ENCODE measurements around the gene SEMA3E. TPM values are rescaled to one million over a fixed set of nuclear protein-coding genes. Genes with fewer than 3 reads are reported as not detected.
"Not testable (repeated sequence)": the region's sequence is repeated elsewhere in the genome, so short reads cannot be mapped to it uniquely, and the experiment has no call there.

SEMA3E gene
- total RNA-seq, 1 experiment from 2014 or later, result 0.34 TPM

DNA sequence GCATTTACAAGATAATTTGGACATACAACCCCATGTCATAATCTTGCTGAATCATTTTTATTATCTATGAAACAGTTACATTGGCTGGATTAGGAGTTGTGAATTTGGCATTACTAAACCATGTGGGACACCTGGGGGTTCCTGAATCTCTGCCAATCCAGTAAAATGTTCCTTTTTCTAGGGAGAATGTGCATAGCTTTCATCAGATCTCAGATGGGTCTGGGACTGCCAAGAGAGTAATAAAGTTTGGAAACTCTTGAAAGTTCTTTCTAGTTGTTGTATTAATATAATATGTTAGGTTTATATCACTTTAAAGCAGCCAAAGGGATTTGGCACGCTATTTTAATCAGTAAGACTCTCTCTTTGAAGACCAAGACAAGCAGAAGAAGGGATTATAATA is 62.7 kb downstream of the SEMA3E start:
- in situ Hi-C loops (cut with HindIII; ENCODE audit: low pct_unique_long_range_greater_than_20kb, low sequenced_read_pairs), result no loop called here

DNA sequence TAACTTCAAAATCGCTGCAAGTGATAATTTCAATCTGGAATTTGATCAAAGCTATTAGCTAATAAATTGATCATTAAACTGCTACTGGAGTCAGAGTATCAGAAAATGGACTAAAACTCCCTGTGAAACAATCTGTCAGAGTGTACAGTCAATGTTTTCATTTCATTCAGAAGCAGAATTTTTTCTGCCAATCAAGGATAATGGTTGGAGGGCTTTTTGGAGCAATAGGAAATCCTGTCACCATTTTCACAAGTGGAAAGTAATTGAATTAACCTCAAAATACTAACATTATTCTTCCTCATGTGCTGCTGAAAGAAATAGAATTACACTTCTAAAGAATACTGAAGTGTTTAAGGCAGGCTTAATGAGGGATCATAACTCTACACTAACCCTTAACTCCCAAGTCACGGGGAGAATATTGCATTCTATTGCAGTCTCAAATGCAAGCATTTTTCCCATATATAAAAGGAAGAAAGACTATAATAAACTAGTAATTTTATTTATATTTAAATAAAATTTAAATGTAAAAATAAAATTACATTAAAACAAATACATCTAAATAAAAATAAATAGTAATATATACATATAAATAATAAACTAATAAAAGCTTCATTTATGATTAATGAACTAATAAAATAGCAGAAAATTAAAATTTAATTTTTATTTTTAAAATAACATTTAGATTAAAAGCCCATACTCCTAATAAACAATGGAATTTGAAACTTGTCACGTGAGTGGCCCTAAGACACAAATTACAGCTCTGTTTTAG is 67.1 kb downstream of the SEMA3E start:
- in situ Hi-C loops (cut with HindIII; ENCODE audit: low pct_unique_long_range_greater_than_20kb, low sequenced_read_pairs), result no loop called here
- DNase-seq (ENCODE audit: low read depth), result no peak

More for the DNA sequence above, 62.7 kb downstream of the SEMA3E start:
- no peak for DNase-seq (ENCODE audit: low read depth)

DNA sequence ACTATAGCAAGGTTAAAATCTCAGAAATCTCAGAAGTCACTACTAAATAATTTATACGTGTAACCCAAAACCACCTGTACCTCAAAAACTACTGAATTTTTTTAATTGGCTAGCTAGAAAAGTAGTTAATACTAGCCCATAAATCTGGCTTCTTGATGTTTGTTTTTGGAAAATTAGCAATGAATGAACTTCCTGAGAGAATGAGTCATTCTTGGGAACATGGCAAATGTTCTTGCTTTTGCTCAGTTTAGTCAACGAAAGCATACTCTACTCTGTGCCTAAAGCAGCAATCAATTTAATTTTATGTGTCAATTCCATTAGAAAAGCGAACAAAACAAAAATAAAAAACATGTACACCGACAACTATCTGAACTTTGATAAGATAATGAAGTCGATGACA is 69.2 kb downstream of the SEMA3E start:
- no peak for DNase-seq (ENCODE audit: low read depth)
- in situ Hi-C loops (cut with HindIII; ENCODE audit: low pct_unique_long_range_greater_than_20kb, low sequenced_read_pairs), result no loop called here

DNA sequence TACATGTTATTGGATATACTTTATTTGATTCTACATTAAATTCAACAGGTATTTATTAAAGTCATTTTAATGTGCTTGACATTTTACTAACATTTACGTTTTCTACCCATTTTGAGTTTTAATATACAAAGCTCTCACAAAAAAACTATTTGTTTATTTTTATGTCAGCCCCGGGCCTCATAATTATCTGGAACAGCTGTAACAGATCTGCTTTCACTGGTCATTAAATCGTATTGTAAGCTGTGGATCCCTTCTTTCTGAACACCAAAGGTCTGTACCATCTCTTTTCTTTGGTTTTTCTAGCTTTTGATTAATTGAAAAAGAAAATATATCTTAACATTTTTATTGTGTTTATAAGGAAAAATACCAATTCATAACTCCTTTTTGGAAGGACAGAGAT is 73.5 kb downstream of the SEMA3E start:
- in situ Hi-C loops (cut with HindIII; ENCODE audit: low pct_unique_long_range_greater_than_20kb, low sequenced_read_pairs), result no loop called here
- DNase-seq (ENCODE audit: low read depth), result no peak

DNA sequence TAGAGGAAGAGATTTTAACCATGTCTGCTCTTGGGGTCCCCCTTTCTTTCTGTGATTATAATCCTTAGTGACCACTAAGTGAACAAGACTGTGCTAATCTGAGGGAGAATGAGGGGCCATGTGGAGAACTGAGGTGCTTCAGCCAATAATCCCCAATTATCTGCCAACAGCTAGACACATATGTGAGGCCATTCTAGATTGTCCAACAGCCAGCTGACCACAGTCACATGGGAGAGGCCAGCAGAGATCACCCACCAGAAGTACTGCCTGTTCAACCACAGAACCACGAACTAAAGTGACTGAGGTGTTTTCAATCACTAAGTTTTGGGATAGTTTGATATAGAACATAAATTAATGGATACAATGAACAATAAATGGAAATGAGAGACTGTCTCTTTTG is 74.3 kb downstream of the SEMA3E start:
- in situ Hi-C loops (cut with HindIII; ENCODE audit: low pct_unique_long_range_greater_than_20kb, low sequenced_read_pairs), result no loop called here
- DNase-seq (ENCODE audit: low read depth), result no peak

DNA sequence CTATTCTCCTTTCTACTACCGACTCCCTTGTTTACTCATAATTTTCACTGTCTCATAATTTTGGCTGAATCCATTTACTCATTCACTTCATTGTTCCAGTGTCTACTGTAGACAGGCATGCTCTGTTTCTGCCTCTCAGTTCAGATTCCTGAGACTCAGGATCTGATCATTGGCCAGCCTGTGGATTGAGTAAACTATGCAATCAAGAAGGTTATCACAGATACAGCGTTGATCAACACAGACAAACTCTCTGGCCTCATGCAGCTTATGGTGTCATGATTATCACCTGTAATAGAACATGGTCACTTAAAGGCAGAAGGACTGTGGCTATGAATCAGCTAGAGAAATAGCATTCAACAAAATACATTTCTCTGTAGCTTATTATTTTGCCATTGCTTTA is 86.0 kb downstream of the SEMA3E start:
- in situ Hi-C loops (cut with HindIII; ENCODE audit: low pct_unique_long_range_greater_than_20kb, low sequenced_read_pairs), result no loop called here
- no peak for DNase-seq (ENCODE audit: low read depth)

DNA sequence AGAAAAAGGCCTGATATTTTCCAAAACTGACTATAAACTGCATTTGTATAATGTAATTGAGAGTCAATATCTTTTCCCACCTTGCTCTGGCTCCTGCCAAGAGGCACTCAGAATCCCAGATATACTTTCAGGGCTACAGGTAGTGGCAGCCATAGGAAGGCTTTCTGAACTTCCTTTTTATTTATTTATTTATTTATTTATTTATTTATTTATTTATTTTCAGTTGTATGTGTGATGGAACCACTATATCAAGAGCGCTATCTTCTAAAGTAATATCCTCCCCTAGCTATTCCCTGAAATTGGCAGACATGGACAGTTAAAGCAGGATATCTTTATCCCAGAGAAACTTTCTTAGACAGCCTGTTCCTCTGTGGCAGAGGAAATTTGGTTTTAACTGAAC is 86.7 kb downstream of the SEMA3E start:
- in situ Hi-C loops (cut with HindIII; ENCODE audit: low pct_unique_long_range_greater_than_20kb, low sequenced_read_pairs), result no loop called here
- no peak for DNase-seq (ENCODE audit: low read depth)

DNA sequence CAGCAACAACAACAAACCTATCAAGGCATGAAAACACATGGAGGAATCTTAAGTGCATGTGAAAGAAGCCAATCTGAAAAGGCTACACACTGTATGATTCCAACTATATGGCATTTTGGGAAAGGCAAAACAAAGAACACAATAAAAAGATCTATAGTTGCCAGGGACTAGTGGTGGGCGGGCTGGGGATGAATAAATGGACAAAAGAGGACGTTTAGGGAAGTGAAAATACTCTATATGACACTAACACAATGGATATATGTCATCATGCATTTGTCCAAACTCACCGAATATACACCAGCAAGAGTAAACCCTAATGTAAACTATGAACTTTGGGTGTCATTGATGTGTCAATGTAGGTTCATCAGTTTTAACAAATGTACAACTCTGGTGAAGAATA is 89.1 kb downstream of the SEMA3E start:
- in situ Hi-C loops (cut with HindIII; ENCODE audit: low pct_unique_long_range_greater_than_20kb, low sequenced_read_pairs), result no loop called here
- no peak for DNase-seq (ENCODE audit: low read depth)

DNA sequence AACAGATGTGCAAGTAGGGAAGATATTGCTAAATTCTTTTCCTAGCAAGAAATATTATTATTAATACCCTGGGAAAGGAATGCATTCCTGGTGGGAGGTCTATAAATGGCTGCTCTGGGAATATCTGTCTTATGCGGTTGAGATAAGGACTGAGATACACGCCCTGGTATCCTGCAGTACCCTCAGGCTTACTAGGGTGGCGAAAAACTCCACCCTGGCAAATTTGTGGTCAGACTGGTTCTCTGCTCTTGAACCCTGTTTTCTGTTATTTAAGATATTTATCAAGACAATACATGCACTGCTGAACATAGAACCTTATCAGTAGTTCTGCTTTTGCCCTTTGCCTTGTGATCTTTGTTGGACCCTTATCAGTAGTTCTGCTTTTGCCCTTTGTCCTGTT is 96.4 kb downstream of the SEMA3E start:
- in situ Hi-C loops (cut with HindIII; ENCODE audit: low pct_unique_long_range_greater_than_20kb, low sequenced_read_pairs); DNase-seq (ENCODE audit: low read depth): not testable (repeated sequence)

DNA sequence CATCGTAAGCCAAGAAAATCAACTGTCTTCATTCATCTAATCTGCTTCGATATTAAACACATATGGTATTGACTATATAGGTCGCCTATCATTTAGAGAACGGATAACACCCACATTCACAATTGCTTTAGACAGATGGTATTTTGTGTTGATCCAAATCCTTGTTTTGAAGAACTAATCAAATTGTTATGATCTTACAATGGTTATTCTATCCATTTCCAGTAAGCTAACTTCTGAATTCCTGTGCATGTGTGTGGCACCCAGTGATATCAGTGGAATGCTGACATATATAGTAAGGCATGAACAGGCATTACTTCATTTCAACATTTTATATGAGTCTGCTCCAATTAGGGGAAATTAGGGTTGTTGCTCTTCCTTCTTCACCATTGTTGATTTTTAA is 98.8 kb downstream of the SEMA3E start:
- in situ Hi-C loops (cut with HindIII; ENCODE audit: low pct_unique_long_range_greater_than_20kb, low sequenced_read_pairs), result no loop called here
- no peak for DNase-seq (ENCODE audit: low read depth)

DNA sequence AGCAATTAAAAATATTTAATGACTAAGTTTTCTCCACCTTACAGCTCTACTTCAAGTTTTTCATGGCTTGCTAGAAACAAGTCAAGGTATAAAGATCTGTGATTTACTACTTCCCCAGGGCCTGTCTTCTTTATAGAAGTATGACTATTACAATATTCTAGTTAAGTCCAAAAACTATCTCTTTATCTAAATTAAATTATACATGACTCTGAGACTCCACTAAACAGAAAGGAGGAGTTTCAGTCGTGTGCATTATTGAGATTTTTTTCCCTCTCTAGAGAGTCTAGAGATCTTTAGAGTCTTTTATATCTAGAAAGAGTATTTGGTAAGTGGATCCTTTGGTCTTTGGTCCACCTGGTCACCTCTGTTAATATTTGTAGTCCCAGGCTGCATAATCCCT is 100.7 kb downstream of the SEMA3E start:
- in situ Hi-C loops (cut with HindIII; ENCODE audit: low pct_unique_long_range_greater_than_20kb, low sequenced_read_pairs), result no loop called here
- no peak for DNase-seq (ENCODE audit: low read depth)

DNA sequence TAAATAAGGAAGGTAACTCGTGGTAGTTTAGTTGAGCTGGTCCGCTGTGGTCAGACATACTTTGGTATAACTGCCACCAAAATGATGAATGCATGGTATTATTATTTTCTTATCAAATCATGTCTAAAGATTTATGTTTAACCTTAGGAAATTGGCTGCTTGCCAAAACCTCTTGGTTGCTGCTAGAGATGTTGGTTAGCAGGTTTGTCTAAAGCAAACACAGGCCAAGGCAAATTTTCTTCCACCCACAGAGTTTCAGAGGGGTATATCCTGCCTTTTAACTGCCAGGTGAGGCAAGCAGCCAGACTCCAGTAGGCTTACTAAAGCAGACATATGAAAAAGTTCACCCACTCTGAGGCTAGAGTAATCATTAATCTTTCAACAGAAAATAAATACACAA is 101.4 kb downstream of the SEMA3E start:
- DNase-seq (ENCODE audit: low read depth), result peak; percentile 76
- in situ Hi-C loops (cut with HindIII; ENCODE audit: low pct_unique_long_range_greater_than_20kb, low sequenced_read_pairs), result no loop called here

DNA sequence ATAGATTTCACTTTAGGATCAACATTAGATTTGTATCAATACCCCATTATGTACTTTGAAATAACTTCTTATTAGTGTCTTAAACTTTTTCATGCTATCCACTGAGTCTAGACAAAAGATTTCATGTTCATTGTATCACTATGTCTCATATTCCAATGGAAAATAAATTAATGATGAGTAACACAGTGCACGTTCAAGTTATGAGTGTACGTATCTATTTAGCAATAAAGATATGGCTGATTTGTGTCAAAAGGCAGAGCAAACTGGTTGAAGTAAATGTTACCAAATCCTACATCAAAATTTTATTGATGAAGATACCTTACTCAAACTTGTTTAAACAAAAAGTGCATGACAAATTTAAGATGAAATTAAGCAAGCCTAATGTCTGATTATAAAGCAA is 102.4 kb downstream of the SEMA3E start:
- in situ Hi-C loops (cut with HindIII; ENCODE audit: low pct_unique_long_range_greater_than_20kb, low sequenced_read_pairs), result no loop called here
- DNase-seq (ENCODE audit: low read depth), result no peak

DNA sequence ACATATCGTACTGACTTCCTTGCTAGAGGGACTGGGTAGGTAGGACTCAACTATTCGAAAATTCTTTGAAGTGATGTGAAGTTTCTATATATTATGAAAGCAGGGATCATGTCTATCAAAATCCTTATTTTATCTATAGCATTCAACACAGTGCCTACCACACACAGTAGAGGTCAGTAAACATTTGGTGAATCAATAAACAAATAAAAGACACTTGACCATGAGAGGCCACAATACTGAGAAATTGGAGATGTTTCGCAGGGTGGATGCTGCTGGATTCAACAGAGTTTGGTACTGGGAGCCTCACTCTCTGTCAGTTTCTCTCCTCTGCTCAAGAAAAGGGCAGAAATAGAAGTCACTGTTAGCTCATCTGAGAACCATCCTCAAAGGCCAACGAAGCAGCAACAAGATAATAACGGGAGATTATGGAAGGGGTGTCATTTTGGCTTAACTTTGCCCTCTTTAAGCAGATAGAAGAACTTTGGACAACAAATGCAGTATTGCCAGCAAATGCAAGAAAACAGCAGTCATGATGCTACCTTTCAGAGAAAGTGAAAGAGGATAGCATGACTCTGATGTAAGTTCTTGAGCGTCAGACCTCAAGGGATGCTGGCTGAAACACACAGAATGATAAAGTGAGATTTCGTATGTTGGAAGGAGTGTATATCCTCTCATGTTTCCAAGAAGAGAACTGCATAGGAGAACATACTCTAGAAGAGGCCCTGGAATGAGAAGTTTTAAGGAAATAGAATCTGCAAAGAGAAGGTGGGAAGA is 107.6 kb downstream of the SEMA3E start:
- in situ Hi-C loops (cut with HindIII; ENCODE audit: low pct_unique_long_range_greater_than_20kb, low sequenced_read_pairs), result no loop called here
- no peak for DNase-seq (ENCODE audit: low read depth)

DNA sequence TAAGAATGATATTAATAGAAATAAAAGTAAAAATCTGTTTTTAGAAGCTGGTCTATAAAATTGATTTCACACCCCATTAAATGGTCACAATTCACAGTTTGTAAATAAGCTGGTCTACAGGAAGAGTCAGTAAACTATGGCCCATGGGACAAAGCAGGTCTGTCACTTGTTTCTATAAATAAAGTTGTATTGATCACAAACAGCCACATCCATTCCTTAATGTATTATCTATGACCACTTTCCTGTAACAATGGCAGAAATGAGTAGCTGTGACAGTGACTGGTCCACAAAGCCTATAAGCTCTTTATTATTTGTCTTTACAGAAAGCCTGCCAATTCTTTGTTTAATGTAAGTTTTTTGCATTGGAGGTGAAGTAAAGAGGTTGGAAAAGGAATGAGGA is 114.5 kb downstream of the SEMA3E start:
- in situ Hi-C loops (cut with HindIII; ENCODE audit: low pct_unique_long_range_greater_than_20kb, low sequenced_read_pairs), result no loop called here

DNA sequence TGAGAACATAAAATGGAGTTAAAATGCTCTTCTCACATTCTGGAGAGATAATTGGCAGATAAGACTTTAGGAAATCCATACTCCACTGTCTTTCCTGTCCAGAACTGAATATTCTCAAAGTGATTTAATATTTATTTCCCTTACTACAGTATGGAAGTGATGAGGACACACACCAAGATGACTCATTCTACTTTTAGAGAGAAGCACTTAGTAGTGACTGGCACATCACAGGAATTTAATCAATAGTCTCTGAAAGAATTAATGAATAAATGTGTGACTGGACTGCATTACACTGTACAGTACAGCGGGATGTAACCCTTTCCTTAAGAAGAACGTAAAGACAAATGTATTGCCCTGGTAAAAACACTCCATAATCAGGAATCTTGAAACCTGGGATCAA is 116.7 kb downstream of the SEMA3E start:
- in situ Hi-C loops (cut with HindIII; ENCODE audit: low pct_unique_long_range_greater_than_20kb, low sequenced_read_pairs), result no loop called here
- DNase-seq (ENCODE audit: low read depth), result no peak

More for the DNA sequence above, 114.5 kb downstream of the SEMA3E start:
- DNase-seq (ENCODE audit: low read depth), result no peak

DNA sequence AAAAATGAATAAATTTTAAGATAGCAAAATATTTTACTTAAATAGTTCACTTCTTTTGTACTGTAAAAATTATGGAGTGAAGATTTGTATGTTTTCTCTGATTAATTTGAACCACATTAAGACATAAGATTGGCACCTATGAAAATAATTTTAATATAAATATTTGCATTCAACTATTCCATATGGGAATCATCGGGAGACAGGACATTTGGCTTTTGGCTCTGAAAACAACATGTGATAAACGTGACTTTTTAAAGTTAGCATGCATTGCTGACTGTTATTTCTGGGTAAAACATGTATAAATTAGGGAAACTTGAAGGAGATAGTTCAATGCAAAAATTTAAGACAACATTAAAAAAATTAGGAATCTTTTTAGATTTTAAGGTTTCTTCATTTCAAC is 117.2 kb downstream of the SEMA3E start:
- in situ Hi-C loops (cut with HindIII; ENCODE audit: low pct_unique_long_range_greater_than_20kb, low sequenced_read_pairs), result no loop called here
- no peak for DNase-seq (ENCODE audit: low read depth)

DNA sequence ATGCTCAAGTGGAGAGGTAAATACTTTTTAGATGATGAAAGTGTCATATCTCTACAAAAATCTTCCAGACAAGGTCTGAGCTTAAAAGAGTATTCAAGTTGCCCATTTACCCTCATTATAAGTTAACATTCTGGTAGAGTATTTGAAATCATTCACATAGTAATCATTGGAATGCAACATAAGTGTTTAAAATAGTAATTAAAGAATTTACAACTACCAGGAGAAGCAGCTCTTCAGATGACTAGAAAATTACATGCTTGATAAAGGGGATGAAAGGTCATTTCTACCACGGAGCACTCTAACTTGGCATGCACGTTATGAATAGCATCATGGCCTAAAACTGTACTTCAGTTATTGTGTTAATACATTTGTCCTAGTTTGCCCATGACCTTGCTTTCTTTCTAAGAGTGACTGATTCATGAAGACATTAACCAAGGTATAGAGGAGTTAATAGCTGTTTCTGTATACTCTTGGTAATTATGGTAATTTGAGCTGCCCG is 120.0 kb downstream of the SEMA3E start:
- DNase-seq (ENCODE audit: low read depth), result no peak
- in situ Hi-C loops (cut with HindIII; ENCODE audit: low pct_unique_long_range_greater_than_20kb, low sequenced_read_pairs), result no loop called here

DNA sequence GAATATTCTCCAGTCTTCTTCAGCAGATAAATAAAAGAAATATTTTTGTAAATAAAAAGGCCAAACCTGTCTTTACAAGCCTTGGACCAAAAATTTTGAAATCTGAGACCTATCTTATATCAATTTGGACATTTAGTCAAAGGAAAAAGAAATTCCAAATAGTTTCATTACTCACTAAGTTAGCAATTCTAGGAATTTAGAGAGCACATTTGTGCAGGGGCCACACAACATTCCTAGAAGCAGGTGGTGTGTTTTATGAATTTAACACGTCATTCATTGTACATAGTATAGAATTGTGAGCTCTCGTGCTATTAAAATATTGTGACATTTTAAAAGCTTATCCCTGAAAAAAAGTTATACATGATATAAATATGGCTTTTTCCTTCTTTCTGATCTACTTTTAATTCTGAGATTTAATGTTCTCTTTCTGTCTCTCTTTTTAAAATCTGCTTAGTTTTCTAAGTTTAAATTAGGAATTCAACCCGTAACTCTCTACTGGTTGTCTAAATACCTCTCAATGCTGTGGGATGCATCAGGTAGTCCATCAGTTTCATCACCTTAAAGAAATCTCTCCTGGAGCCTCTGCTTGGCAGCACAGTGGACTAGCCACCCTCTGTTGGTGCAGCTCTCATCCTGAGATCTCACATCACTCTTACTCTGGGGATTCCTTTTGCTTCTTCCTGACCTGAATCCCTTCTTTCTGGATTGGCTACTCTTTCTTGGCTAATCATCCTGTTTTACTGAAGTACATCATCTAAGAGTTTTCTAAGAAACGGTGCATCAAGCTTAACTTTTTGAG is 124.5 kb downstream of the SEMA3E start:
- in situ Hi-C loops (cut with HindIII; ENCODE audit: low pct_unique_long_range_greater_than_20kb, low sequenced_read_pairs), result no loop called here

More for the DNA sequence above, 124.5 kb downstream of the SEMA3E start:
- DNase-seq (ENCODE audit: low read depth), result no peak
